Fibroblast of mammary gland (primary cell): ENCODE data around the gene COPS3.
"Not testable (repeated sequence)": the region's sequence is repeated elsewhere in the genome, so short reads cannot be mapped to it uniquely, and the experiment has no call there.

Source experiments
- DNase-seq: peaks from one replicate; pipeline ENCODE4 v3.0.0-alpha.2; 2010; ENCODE audit warnings: low read depth
- H3K4me3 ChIP-seq: 2 replicates; pipeline ENCODE4 v1.5.1; 2011; ENCODE audit warnings: low read depth, mild to moderate bottlenecking, low read length, moderate library complexity; ENCODE audit not compliant: control insufficient read depth
- CTCF ChIP-seq: conservative IDR thresholded peaks from 2 replicates; pipeline ENCODE4 v1.5.1; 2011; ENCODE audit warnings: low read depth, low read length, inconsistent platforms; ENCODE audit not compliant: control insufficient read depth, insufficient read depth

Gene COPS3

GRCh38 chr17:17313350-17313991, 32.4 kb upstream of the COPS3 start:
- TF ChIP-seq CTCF, result peak; percentile 31
- no peak for DNase-seq
- H3K4me3 ChIP-seq, result no peak overlapping the region

- no peak for TF ChIP-seq CTCF
- no peak overlapping the region for H3K4me3 ChIP-seq
- DNase-seq, result no peak
Measured at GRCh38 chr17:17309356-17309755, 28.3 kb upstream of the COPS3 start.

GRCh38 chr17:17305281-17305801, 24.3 kb upstream of the COPS3 start:
- no peak for DNase-seq
- no peak for TF ChIP-seq CTCF
- no peak overlapping the region for H3K4me3 ChIP-seq

- DNase-seq, result no peak
- no peak for TF ChIP-seq CTCF
- no peak overlapping the region for H3K4me3 ChIP-seq
Measured at GRCh38 chr17:17304521-17304985, 23.5 kb upstream of the COPS3 start.

- DNase-seq, result no peak
- TF ChIP-seq CTCF, result no peak
- H3K4me3 ChIP-seq, result peak overlapping the region; percentile 47
Measured at GRCh38 chr17:17303847-17304490, 22.9 kb upstream of the COPS3 start.

- no peak for TF ChIP-seq CTCF
Measured at GRCh38 chr17:17303010-17303846, 22.2 kb upstream of the COPS3 start, which contains the start of gene NT5M. TSS of gene NT5M (plus strand) at chr17:17303373. CDS start at chr17:17303551, 178 bp downstream.

GRCh38 chr17:17301659-17302058, 20.6 kb upstream of the COPS3 start:
- H3K4me3 ChIP-seq, DNase-seq: not testable (repeated sequence)

More at GRCh38 chr17:17303010-17303846, 22.2 kb upstream of the COPS3 start, which contains the start of gene NT5M:
- peak; percentile 59 for DNase-seq
- H3K4me3 ChIP-seq, result peak within 1 kb of the TSS; percentile 57
